SK-N-SH (cell line): Measurements from ENCODE around the gene ITGBL1. TPM values are rescaled to one million over a fixed set of nuclear protein-coding genes. Genes with fewer than 3 reads are reported as not detected.
"Not testable (repeated sequence)": the region's sequence is repeated elsewhere in the genome, so short reads cannot be mapped to it uniquely, and the experiment has no call there.

ENCODE experiments used
- CTCF ChIA-PET: fragments of 300-600, 350-600 bp; formaldehyde crosslinking; extraction: SDS; loops from one replicate; lab custom pipeline; 2021; lab: Yijun Ruan, JAX
- POLR2A ChIA-PET: fragments of 350-600 bp; sonication (Branson Sonifier 250); formaldehyde crosslinking; extraction: SDS; loops from one replicate; lab custom pipeline; 2020; ENCODE audit warnings: antibody characterized with exemption, inconsistent platforms; lab: Yijun Ruan, JAX
- DNase-seq: peaks from one replicate; pipeline ENCODE4 v3.0.0; 2012
- H2AFZ ChIP-seq: fragments of 200-600 bp; sonication (generic); 2 replicates; pipeline ENCODE4 v1.8.1; 2016; ENCODE audit warnings: antibody characterized with exemption, mild to moderate bottlenecking, low read depth
- H3F3A ChIP-seq: fragments of 200-600 bp; sonication (generic); replicated peaks from 2 replicates; pipeline ENCODE3; 2016; ENCODE audit warnings: antibody characterized with exemption, mild to moderate bottlenecking; ENCODE audit not compliant: insufficient read depth
- H3K27ac ChIP-seq, 2 experiments: fragments of 200-500 bp in 1 of 2; fragments of 200-600 bp in 1 of 2; sonication (Bioruptor generic) in 1 of 2; sonication (generic), shearing (Covaris generic) in 1 of 2; 2 replicates each; pipeline versions ENCODE4 v1.5.1 to v1.6.1; 2014 to 2016; ENCODE audit warnings: low read depth in 2 of 2, inconsistent platforms in 1 of 2, low read length in 1 of 2, mild to moderate bottlenecking in 1 of 2, mixed read lengths in 1 of 2
- H3K27me3 ChIP-seq: fragments of 200-600 bp; sonication (generic), shearing (Covaris generic); 2 replicates; pipeline ENCODE4 v1.6.1; 2016; ENCODE audit warnings: mixed run types; ENCODE audit not compliant: insufficient read depth
- H3K36me3 ChIP-seq, 2 experiments: fragments of 200-500 bp in 1 of 2; fragments of 200-600 bp in 1 of 2; sonication (Bioruptor generic) in 1 of 2; sonication (generic) in 1 of 2; replicated peaks in 1 of 2; 2 replicates each; pipeline versions ENCODE3 to v1.5.1; 2014 to 2016; ENCODE audit warnings: low read length in 1 of 2, mild to moderate bottlenecking in 1 of 2; ENCODE audit not compliant: insufficient read depth in 2 of 2, control insufficient read depth in 1 of 2
- H3K4me1 ChIP-seq, 2 experiments: fragments of 200-500 bp in 1 of 2; fragments of 200-600 bp in 1 of 2; sonication (Bioruptor generic) in 1 of 2; sonication (generic), shearing (Covaris generic) in 1 of 2; 2 replicates each; pipeline versions ENCODE4 v1.5.1 to v1.6.1; 2014 to 2016; ENCODE audit warnings: low read depth in 1 of 2, low read length in 1 of 2, mixed run types in 1 of 2; ENCODE audit not compliant: insufficient read depth in 2 of 2, control insufficient read depth in 1 of 2
- H3K4me2 ChIP-seq: fragments of 200-600 bp; sonication (generic), shearing (Covaris generic); 2 replicates; pipeline ENCODE4 v1.6.1; 2017; ENCODE audit warnings: mixed run types
- H3K4me3 ChIP-seq, 2 experiments: fragments of 200-500 bp in 1 of 2; fragments of 200-600 bp in 1 of 2; sonication (Bioruptor generic) in 1 of 2; sonication (generic), shearing (Covaris generic) in 1 of 2; 2 replicates each; pipeline versions ENCODE4 v1.5.1 to v1.8.1; 2014 to 2016; ENCODE audit warnings: low read depth in 2 of 2, inconsistent platforms in 1 of 2, low read length in 1 of 2, mild to moderate bottlenecking in 1 of 2, mixed read lengths in 1 of 2, moderate library complexity in 1 of 2
- H3K79me2 ChIP-seq: fragments of 200-600 bp; sonication (generic); 2 replicates; pipeline ENCODE4 v1.8.1; 2017; ENCODE audit warnings: mild to moderate bottlenecking; ENCODE audit not compliant: insufficient read depth
- H3K9ac ChIP-seq: fragments of 200-600 bp; sonication (generic); 2 replicates; pipeline ENCODE4 v1.6.1; 2017; ENCODE audit warnings: mixed run types
- H3K9me2 ChIP-seq: fragments of 200-600 bp; sonication (generic); 2 replicates; pipeline ENCODE4 v1.6.1; 2017; ENCODE audit warnings: mixed run types
- H3K9me3 ChIP-seq: fragments of 200-600 bp; sonication (generic); 2 replicates; pipeline ENCODE4 v1.6.1; 2017; ENCODE audit warnings: mixed run types, mild to moderate bottlenecking, moderate library complexity
- H4K20me1 ChIP-seq: fragments of 200-600 bp; sonication (generic); 2 replicates; pipeline ENCODE4 v1.6.1; 2017; ENCODE audit warnings: mild to moderate bottlenecking, mixed run types; ENCODE audit not compliant: insufficient read depth
- CHD2 ChIP-seq: fragments of 150-350 bp; IDR thresholded peaks from 2 replicates; pipeline ENCODE4 v1.6.1; 2018; ENCODE audit warnings: low read length; ENCODE audit not compliant: partially characterized antibody
- CTCF ChIP-seq: fragments of 200-600 bp; sonication (generic); IDR thresholded peaks from 2 replicates; pipeline ENCODE4 v1.6.1; 2017; ENCODE audit warnings: antibody characterized with exemption, mild to moderate bottlenecking, moderate library complexity
- ELF1 ChIP-seq: IDR thresholded peaks from 2 replicates; pipeline ENCODE4 v1.4.0; 2012
- EP300 ChIP-seq, 2 experiments: IDR thresholded peaks; 2 replicates each; pipeline versions ENCODE4 v1.4.0 to v1.6.1; 2012; ENCODE audit warnings: borderline replicate concordance in 1 of 2, low read depth in 1 of 2, low read length in 1 of 2
- EZH2phosphoT487 ChIP-seq: fragments of 200-600 bp; sonication (generic); IDR thresholded peaks from 2 replicates; pipeline ENCODE4 v1.6.1; 2017; ENCODE audit warnings: low read depth, mixed run types, mild to moderate bottlenecking, antibody characterized with exemption, moderate library complexity, borderline replicate concordance
- FOXJ3 ChIP-seq: sonication (generic); formaldehyde crosslinking; IDR thresholded peaks from 2 replicates; pipeline ENCODE4 v1.5.1; 2020; ENCODE audit warnings: mild to moderate bottlenecking, missing genetic modification reagents
- FOXM1 ChIP-seq: IDR thresholded peaks from 2 replicates; pipeline ENCODE4 v1.4.0; 2012; ENCODE audit warnings: low read depth, mild to moderate bottlenecking
- NFIC ChIP-seq: IDR thresholded peaks from 2 replicates; pipeline ENCODE4 v1.4.0; 2012; ENCODE audit warnings: borderline replicate concordance
- PBX3 ChIP-seq: IDR thresholded peaks from 2 replicates; pipeline ENCODE4; 2012
- POLR2AphosphoS5 ChIP-seq: IDR thresholded peaks from 2 replicates; pipeline ENCODE4 v1.6.1; 2012; ENCODE audit warnings: low read depth, low read length
- REST ChIP-seq: IDR thresholded peaks from 2 replicates; pipeline ENCODE4 v1.6.1; 2012; ENCODE audit warnings: mild to moderate bottlenecking, low read depth, low read length, moderate library complexity
- SIN3A ChIP-seq: IDR thresholded peaks from 2 replicates; pipeline ENCODE4 v1.6.1; 2012; ENCODE audit warnings: low read depth, mild to moderate bottlenecking, low read length, moderate library complexity, borderline replicate concordance
- TEAD4 ChIP-seq: IDR thresholded peaks from 2 replicates; pipeline ENCODE4 v1.4.0; 2012; ENCODE audit warnings: mild to moderate bottlenecking, borderline replicate concordance; ENCODE audit not compliant: insufficient read depth
- USF1 ChIP-seq: IDR thresholded peaks from 2 replicates; pipeline ENCODE4 v1.4.0; 2012; ENCODE audit warnings: low read depth, borderline replicate concordance
- YY1 ChIP-seq: IDR thresholded peaks from 2 replicates; pipeline ENCODE4 v1.4.0; 2012; ENCODE audit warnings: low read depth, mild to moderate bottlenecking
- WGBS: methylation state at CpG from one replicate; pipeline ENCODE4 v1.1.6; 2017; ENCODE audit warnings: low lambda C conversion rate; 5-methylcytosine and 5-hydroxymethylcytosine counted together
- polyA plus RNA-seq, 3 experiments: library from polyadenylated mRNA; depleted of rRNA; stranded (reverse); fragments of >200 nt; gene quantifications; 2 replicates each; pipeline ENCODE4 v1.2.3, GENCODE V29; 2012
- TF ChIP-seq, protein P1 (sequence below): IDR thresholded peaks from 2 replicates; pipeline ENCODE4 v1.4.0; 2012; ENCODE audit warnings: low read depth, borderline replicate concordance

The ITGBL1 gene
- polyA plus RNA-seq, 1 of the 3 experiments (the other 2 are of a cell fraction), result 78.7 TPM

GRCh38 chr13:101536079-101536478 lies 83.6 kb downstream of the ITGBL1 start (continued):
- TF ChIP-seq USF1, result no peak
- no peak for TF ChIP-seq CTCF
- no peak for TF ChIP-seq NFIC
- TF ChIP-seq FOXM1, result no peak

- H3K9ac ChIP-seq, H3K9me3 ChIP-seq, H3K9me2 ChIP-seq, H3K4me3 ChIP-seq, H3K4me1 ChIP-seq, H3K27me3 ChIP-seq, POLR2A ChIA-PET, H3K27ac ChIP-seq, DNase-seq, CTCF ChIA-PET, H2AFZ ChIP-seq, H4K20me1 ChIP-seq, H3K4me2 ChIP-seq: not testable (repeated sequence)
- Histone ChIP-seq H3K79me2 (peaks cover 59% of the 10 kb centered on the region), H3K36me3 (peaks cover 0 to 13% of the 10 kb centered on the region in 2 experiments), H3F3A (peaks cover 19% of the 10 kb centered on the region)
- 96% methylated on average over 8 of the region's 11 CpGs for WGBS
These were observed 92.1 kb downstream of the ITGBL1 start for GRCh38 chr13:101544544-101544943.

GRCh38 chr13:101544979-101545378 lies 92.5 kb downstream of the ITGBL1 start:
- Histone ChIP-seq H3K4me2 (no peak overlapping the region), H4K20me1 (0 out of 2 replicates have a peak, but pooled peaks cover 4% of the 10 kb centered on the region), H3K4me3 (no peak overlapping the region), H2AFZ (0 out of 2 replicates have a peak overlapping the region, but pooled peaks have one; percentile 24), H3K4me1 (no peaks in the 10 kb centered on the region; a peak in 1 of 4 replicates), H3K36me3 (peaks cover 0 to 13% of the 10 kb centered on the region in 2 experiments), H3K9me2 (no peaks in the 10 kb centered on the region; the same call in 1 of the 2 replicates), H3F3A (peaks cover 23% of the 10 kb centered on the region), H3K9me3 (no peaks in the 10 kb centered on the region; the same call in 1 of the 2 replicates), H3K9ac (no peak overlapping the region), H3K79me2 (peaks cover 55% of the 10 kb centered on the region), H3K27me3 (no peaks in the 10 kb centered on the region), H3K27ac (no peak overlapping the region)
- DNase-seq, result no peak
- POLR2A ChIA-PET, result no interaction called here
- CTCF ChIA-PET, result interaction anchor here (1.0 kb wide), 1 partner anchor 17 kb away, joined by 3 read pairs; no protein-coding TSS in a partner anchor
- WGBS, result 98% methylated on average over 9 of the region's 9 CpGs
- TF ChIP-seq, protein P1, sequence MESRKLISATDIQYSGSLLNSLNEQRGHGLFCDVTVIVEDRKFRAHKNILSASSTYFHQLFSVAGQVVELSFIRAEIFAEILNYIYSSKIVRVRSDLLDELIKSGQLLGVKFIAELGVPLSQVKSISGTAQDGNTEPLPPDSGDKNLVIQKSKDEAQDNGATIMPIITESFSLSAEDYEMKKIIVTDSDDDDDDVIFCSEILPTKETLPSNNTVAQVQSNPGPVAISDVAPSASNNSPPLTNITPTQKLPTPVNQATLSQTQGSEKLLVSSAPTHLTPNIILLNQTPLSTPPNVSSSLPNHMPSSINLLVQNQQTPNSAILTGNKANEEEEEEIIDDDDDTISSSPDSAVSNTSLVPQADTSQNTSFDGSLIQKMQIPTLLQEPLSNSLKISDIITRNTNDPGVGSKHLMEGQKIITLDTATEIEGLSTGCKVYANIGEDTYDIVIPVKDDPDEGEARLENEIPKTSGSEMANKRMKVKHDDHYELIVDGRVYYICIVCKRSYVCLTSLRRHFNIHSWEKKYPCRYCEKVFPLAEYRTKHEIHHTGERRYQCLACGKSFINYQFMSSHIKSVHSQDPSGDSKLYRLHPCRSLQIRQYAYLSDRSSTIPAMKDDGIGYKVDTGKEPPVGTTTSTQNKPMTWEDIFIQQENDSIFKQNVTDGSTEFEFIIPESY, result no peak
- TF ChIP-seq REST (no peak), PBX3 (no peak), EP300 (IDR thresholded peaks at IDR 0.05; ENCODE audit: borderline replicate concordance in 1 of 2, low read depth in 1 of 2, low read length in 1 of 2) (no peak), FOXM1 (no peak), CHD2 (no peak), ELF1 (no peak), YY1 (no peak), FOXJ3 (no peak), EZH2phosphoT487 (no peak), SIN3A (no peak), TEAD4 (no peak), POLR2AphosphoS5 (no peak)
